DMS 273 treated with DMSO at 0.1 percent for 48 hours (cell line): ENCODE measurements around the gene SLC12A2.

ENCODE experiments used
- DNase-seq: peaks from one replicate; lab custom pipeline; 2025; lab: John Stamatoyannopoulos, UW

Gene SLC12A2

GRCh38 chr5:128169401-128170017 lies 85.9 kb downstream of the SLC12A2 start:
- no peak for DNase-seq

- no peak for DNase-seq
Measured at GRCh38 chr5:128172102-128172501, 88.5 kb downstream of the SLC12A2 start.

DNA sequence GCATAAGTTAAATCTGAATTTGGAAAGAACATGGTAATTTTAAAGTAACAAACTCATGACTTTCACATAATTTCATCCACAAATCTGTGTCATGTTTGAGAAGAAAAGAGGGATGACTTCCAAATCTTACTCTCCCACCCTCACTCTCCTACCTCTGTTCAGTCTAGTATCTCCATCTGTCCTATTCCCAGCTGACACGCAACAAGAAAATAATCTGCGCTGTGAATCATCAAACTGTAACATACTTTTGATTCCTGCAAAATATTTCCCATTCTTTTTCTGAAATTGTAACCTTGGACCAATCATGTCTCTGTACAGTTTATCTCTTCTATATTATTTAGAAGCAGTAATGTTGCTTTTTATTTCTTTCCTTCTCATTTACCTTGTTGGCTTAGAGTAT lies 91.4 kb downstream of the SLC12A2 start:
- DNase-seq, result no peak

DNA sequence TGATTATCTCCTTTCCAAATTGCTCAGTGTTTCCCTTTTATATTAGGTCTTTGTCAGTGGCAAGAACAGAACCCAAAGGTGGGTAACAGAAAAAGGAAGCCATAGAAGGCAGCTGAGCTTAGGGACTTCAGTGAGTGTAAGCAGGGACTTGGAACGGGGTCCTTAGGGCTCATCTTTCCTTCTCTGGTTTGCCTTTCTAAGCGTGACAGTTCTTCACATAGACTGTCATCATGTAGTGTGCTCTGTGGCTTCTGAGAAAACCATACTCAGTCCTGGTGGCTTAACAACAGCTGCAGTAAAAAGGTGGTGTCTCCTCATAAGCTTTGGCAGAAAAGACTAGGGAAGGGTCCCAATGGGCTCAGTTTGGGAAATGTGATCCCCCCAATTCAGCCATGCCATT lies 108.8 kb downstream of the SLC12A2 start:
- DNase-seq, result no peak

GRCh38 chr5:128193665-128194390 lies 110.3 kb downstream of the SLC12A2 start:
- DNase-seq, result no peak

DNA sequence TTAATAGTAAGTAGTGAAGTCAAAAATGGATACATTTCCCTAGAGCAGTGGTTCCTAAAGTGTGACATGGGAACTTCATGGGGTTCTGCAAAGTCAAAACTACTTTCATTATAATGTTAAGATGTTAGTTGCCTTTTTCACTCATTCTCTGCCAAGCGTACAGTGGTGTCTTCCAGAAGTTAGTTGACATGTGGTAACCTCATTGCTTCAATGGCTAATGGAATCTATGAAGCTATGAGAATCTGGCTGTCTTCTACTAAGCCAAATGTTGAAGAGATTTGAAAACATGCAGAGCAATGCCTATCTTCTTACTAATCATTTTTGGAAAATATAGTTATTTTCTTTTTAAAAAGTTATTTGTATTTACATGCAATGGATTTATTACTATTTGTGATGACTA lies 111.8 kb downstream of the SLC12A2 start:
- no peak for DNase-seq

DNA sequence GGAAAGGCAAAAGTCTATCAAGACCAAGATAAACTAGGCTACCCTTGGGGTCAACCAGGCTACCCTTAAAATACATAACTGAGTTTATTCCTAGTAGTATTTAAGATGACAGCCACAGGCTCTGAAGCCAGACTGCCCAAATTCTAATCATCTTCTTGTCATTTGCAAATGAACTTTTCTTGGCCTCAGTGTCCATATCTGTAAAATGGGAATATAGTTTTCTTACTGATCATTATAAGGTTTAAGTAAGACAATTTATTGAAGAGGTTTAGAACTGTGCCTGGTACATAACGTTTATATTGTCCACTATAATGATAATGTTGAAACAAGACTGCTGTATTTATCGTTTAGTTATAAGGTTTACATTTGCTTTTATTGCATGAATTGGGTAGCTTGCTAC lies 112.5 kb downstream of the SLC12A2 start:
- no peak for DNase-seq

DNA sequence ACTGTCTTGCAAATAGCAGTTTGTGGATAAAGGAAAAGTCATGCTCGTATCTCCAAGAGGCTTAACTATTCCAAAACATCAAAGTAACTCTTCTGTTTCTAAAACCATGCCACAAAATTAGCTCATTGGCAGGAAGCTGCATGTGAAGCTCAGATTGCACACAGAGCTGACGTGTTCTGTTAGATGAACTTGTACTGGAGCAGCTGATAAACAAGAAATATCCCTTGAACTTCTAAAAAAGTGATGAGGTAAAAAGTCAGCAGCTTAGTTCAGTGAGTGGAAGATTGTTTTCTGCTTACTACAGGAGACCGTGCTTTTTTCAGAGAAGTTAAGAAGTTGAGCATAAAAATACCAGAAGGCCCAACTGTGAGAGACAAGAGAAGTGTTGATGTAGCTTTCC lies 113.2 kb downstream of the SLC12A2 start:
- no peak for DNase-seq

- no peak for DNase-seq
Measured at GRCh38 chr5:128197896-128198522, 114.4 kb downstream of the SLC12A2 start.

- no peak for DNase-seq
Measured at GRCh38 chr5:128199104-128199503, 115.5 kb downstream of the SLC12A2 start.

DNA sequence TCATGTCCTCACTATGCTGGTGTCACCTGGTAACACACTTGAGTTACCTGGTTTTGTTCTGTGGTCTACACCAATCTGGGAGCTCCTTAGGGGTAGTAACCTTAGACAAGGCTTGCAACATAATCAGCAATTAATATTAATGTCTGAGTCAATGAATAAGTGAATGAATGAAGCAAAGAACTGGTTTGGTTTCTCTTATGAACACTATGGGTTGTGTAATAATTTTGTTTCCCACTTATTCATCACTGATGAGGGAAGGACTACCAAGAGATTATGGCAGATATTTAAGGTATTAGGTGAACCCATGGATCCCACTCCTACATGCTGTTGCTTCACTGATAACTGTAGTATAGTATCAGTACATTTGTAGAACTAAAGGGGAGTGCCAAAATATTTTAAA lies 116.0 kb downstream of the SLC12A2 start:
- no peak for DNase-seq

DNA sequence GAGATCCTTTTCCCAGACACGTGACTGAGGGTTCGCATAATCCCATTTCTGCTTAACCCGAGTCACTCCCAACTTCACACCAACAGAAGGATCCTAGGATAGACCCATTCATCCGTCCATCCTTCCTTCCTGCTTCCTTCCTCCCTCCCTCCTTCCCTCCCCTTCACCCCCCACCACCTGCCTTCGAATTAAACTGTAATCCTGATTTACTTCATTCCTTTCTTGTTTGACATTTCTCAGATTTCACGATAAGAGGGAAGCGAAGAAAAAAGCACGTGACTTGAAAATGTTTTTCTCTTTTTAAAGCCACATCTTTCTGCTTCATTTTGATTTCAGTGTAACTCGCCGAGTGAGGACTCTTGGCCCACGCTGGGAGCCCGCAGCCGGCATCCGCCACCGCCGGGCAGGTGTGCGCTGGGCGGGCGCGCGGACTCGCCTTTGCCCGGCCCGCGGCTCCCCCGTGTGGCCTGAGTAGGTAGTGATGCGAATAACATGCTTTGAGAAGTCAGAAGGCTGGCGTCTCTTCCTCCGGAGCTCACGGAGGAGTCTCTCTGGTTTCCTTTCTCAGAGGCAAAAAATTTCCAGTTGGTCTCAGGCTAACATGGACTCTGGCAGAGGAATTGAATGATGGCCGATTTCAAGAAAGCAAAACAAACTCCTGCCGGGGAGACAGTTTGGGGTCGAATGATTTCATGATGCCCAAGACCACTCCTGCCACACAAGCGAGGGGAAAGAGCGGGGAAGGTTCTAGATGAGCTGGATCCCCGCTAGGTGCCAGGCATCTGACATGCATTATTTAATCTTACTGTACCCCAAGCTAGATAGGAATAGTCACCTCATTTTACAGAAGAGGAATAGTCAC lies 117.7 kb downstream of the SLC12A2 start:
- peak; percentile 21 for DNase-seq

DNA sequence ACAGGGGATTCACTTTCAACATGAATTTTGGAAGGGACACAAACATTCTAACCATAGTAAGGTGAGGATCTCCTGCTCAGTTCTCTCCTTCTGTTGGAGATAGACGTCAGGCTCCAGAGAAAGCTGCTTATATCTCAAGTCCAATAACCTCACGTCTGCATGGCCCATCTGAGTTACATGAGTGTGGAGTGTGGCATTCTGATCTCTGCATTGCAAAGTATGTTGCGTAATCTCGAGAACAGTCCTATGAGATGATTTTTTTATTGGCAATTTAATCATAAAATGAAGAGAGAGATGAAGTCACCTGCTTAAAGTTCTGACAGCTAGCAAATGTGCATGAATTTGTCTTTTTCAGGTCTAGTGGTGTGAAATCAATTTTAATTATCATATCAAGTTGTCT lies 118.8 kb downstream of the SLC12A2 start:
- DNase-seq, result no peak

GRCh38 chr5:128208436-128208835 lies 124.9 kb downstream of the SLC12A2 start:
- DNase-seq, result no peak

DNA sequence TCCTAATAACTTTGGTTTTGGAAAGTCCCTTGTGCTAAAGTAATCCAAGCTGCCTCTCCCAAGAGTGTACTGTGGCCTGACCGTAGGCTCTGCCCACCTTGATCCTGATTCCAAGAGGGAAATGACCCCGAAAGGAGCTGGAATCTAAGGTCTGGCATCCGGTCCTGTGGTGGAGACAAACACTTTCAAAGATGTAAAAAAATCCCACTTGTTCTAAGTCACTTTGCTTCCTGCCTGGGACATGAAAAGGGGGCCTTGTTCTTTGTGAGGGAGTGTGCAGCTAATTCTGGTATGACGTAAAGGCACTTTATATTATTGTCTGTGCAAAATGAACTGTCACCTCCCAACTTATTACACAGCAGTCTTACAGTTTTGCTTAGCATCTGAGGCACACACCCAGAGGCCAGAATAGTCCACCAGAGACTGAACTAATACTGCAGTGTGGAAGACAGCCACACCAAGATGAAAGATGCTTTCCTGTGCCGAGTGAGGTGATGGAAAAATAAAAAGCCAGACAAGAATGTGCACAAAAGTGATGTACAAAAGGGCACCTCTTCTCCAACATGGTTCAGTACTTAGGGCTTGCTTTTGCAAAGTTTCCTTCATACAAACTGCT lies 128.7 kb downstream of the SLC12A2 start:
- no peak for DNase-seq

GRCh38 chr5:128213340-128213739 lies 129.8 kb downstream of the SLC12A2 start:
- DNase-seq, result no peak

DNA sequence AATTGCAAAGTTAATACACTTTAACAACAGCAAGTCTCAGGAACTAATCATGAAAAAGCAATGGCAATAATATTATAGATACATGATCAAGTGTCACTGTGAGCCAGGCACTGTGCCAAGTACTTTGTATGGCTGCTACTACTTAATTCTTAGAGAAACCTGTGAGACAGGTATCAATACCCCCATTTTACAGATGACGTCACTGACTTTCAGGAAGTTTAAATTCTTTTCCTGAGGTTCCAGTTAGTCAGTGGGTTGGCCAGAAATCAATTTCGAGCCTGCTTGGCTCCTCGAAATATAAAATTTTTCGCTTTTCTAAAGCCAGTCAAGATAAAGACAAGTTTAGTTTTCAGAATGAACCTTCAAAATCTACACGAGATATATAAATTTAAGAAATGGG lies 130.3 kb downstream of the SLC12A2 start:
- DNase-seq, result no peak

GRCh38 chr5:128216285-128216684 lies 132.7 kb downstream of the SLC12A2 start:
- no peak for DNase-seq

DNA sequence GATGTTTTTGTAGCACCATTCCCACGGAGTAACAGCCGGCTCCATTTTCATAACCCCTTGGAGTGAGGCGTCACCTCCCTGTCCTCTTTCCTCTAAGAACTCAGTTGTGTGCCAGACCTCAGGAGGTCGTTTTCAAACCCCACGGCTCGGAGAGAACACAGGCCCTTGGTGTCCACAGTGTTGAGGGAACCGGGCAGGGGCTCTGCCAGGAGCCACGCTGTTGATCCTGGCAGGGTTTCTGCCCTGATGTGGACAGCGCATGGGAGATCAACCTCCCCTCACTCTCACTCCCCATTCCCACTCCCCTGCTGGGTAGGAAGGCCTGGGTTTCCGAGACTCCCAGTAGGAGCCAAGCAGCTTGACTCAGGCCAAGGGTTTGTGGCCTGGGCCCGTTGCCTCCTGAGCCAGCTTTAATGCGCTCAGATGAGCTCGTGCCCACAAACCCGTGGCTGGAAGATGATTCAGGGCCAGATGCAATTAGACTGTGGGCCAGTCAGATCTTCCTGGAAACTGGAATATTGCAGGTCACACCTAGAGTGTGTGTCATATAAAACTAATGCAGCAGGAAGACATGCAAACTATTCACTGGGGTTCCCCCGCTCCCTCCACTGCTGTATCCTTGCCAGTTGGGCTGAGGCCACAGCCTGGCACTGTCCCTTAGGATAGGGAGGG lies 133.4 kb downstream of the SLC12A2 start:
- DNase-seq, result no peak

GRCh38 chr5:128220841-128221240 lies 137.3 kb downstream of the SLC12A2 start:
- no peak for DNase-seq

GRCh38 chr5:128224336-128224735 lies 140.8 kb downstream of the SLC12A2 start:
- no peak for DNase-seq
